ENCODE measurements around the gene PRKCZ. TPM values are rescaled to one million over a fixed set of nuclear protein-coding genes. Genes with fewer than 3 reads are reported as not detected.

Gene PRKCZ
- total RNA-seq, 1 experiment from 2014 or later: 56.8 TPM

DNA sequence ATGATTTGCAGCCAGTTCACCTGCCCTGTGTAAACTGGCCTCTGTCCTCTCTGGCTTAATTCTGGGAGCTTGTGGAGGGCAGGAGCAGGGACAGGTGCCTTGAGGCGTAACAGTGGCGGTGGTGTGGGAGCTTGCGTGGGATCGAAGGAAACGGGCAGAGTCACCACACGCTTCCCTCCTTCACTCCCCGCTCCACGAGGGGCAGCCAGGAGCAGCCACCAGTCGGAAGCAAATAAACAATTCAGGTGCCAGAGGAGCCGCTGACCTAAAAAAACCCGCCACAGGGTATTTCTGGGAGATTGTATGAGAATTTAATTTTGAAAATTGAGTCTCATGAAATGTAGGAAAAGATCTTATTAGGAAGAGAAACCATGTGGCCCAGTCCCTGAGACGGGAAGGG lies 118.3 kb downstream of the PRKCZ start:
- Histone ChIP-seq H3K9ac (ENCODE audit: low read length) (no peak overlapping the region), H2AFZ (ENCODE audit: low read length) (no peak overlapping the region), H3K79me2 (ENCODE audit: low read length) (no peaks in the 10 kb centered on the region), H3K27me3 (ENCODE audit: low read length) (no peaks in the 10 kb centered on the region), H4K20me1 (ENCODE audit: low read length) (no peaks in the 10 kb centered on the region), H3K4me2 (ENCODE audit: low read length) (no peak overlapping the region), H3K4me1 (ENCODE audit: insufficient read depth, low read length) (no peaks in the 10 kb centered on the region), H3K36me3 (ENCODE audit: low read depth, low read length) (no peaks in the 10 kb centered on the region; the same call in 1 of the 2 replicates), H3K4me3 (ENCODE audit: low read length) (no peak overlapping the region), H3K9me2 (replicated peaks; ENCODE audit: low read length) (no peaks in the 10 kb centered on the region), H3K9me3 (ENCODE audit: low read length) (no peaks in the 10 kb centered on the region), H3F3A (ENCODE audit: low read length, unreplicated experiment) (no peaks in the 10 kb centered on the region), H3K27ac (ENCODE audit: low read length) (no peak overlapping the region)
- DNase-seq (no peak), ATAC-seq (no peak)
- intact Hi-C loops (cut with micrococcal nuclease): no loop called here
- BruUV-seq (replicated peaks): no TSS peak
- ChIA-PET CTCF (no interaction called here), POLR2A (ENCODE audit: unreplicated experiment) (no interaction called here)
- no peak for TF ChIP-seq EZH2 (IDR thresholded peaks at IDR 0.05; ENCODE audit: low read length, unreplicated experiment)
- TF ChIP-seq, protein P1, sequence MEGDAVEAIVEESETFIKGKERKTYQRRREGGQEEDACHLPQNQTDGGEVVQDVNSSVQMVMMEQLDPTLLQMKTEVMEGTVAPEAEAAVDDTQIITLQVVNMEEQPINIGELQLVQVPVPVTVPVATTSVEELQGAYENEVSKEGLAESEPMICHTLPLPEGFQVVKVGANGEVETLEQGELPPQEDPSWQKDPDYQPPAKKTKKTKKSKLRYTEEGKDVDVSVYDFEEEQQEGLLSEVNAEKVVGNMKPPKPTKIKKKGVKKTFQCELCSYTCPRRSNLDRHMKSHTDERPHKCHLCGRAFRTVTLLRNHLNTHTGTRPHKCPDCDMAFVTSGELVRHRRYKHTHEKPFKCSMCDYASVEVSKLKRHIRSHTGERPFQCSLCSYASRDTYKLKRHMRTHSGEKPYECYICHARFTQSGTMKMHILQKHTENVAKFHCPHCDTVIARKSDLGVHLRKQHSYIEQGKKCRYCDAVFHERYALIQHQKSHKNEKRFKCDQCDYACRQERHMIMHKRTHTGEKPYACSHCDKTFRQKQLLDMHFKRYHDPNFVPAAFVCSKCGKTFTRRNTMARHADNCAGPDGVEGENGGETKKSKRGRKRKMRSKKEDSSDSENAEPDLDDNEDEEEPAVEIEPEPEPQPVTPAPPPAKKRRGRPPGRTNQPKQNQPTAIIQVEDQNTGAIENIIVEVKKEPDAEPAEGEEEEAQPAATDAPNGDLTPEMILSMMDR (conservative IDR thresholded peaks at IDR 0.05; ENCODE audit: low read depth, low read length): no peak
- TF ChIP-seq EZH2phosphoT487 (IDR thresholded peaks at IDR 0.05; ENCODE audit: borderline replicate concordance, low read length): no peak

DNA sequence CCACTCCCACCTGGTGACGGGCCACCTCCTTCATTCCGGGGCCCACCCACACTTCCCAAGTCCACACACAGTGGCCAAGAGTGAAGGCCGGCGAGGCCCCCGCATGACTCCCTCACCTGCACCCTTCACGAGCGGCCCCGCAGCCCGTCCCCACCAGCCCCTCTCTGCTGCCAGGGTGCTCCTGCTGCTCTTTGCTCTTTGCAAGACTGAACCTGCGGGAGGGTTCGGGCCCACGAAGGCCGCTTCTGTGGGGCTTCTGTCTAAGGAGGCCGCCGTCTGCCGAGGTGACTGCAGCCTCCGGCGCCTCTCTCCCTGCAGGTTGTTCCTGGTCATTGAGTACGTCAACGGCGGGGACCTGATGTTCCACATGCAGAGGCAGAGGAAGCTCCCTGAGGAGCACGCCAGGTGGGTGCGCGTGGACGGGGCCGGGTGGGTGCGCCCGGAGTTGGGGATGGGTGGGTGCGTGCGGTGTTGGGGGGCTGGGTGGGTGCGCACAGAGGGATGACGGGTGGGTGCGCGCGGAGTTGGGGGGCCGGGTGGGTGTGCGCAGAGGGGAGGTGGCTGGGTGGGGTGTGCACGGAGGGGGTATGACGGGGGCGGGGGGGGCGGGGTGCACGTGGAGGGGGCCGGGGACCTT lies 119.1 kb downstream of the PRKCZ start:
- Histone ChIP-seq H2AFZ (ENCODE audit: low read length) (no peak overlapping the region), H3K27me3 (ENCODE audit: low read length) (no peaks in the 10 kb centered on the region), H3K4me1 (ENCODE audit: insufficient read depth, low read length) (no peaks in the 10 kb centered on the region), H3K9me2 (replicated peaks; ENCODE audit: low read length) (no peaks in the 10 kb centered on the region), H4K20me1 (ENCODE audit: low read length) (no peaks in the 10 kb centered on the region), H3K36me3 (ENCODE audit: low read depth, low read length) (no peaks in the 10 kb centered on the region; the same call in 1 of the 2 replicates), H3K9ac (ENCODE audit: low read length) (no peak overlapping the region), H3K79me2 (ENCODE audit: low read length) (no peaks in the 10 kb centered on the region), H3K27ac (ENCODE audit: low read length) (no peak overlapping the region), H3F3A (ENCODE audit: low read length, unreplicated experiment) (no peaks in the 10 kb centered on the region), H3K4me2 (ENCODE audit: low read length) (no peak overlapping the region), H3K4me3 (ENCODE audit: low read length) (no peak overlapping the region), H3K9me3 (ENCODE audit: low read length) (no peaks in the 10 kb centered on the region)
- ATAC-seq (no peak), DNase-seq (no peak)
- TF ChIP-seq EZH2 (IDR thresholded peaks at IDR 0.05; ENCODE audit: low read length, unreplicated experiment): no peak
- TF ChIP-seq, protein P1 (conservative IDR thresholded peaks at IDR 0.05; ENCODE audit: low read depth, low read length): no peak
- TF ChIP-seq EZH2phosphoT487 (IDR thresholded peaks at IDR 0.05; ENCODE audit: borderline replicate concordance, low read length): no peak
- intact Hi-C loops (cut with micrococcal nuclease): no loop called here
- no TSS peak for BruUV-seq (replicated peaks)
- ChIA-PET CTCF (no interaction called here), POLR2A (ENCODE audit: unreplicated experiment) (no interaction called here)

DNA sequence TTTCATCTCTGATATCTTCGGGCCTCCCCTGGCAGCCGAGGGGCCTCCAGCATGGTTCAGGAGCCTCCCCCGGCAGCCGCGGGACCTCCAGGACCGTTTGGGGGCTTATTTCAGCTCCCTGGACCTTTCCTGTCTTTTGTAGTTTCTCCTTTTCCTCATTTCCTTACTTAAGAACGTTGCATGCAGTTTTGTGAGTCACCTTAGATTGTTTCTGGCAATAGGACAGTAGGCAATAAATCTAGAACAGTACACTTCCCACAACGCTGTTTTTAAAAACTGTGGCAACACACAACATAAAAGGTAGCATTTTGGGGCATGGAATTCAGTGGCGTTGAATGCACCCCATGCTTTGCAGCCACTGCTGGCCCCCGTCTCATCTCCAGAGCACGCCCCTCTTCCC lies 120.0 kb downstream of the PRKCZ start:
- no peak overlapping the region for H3K4me3 ChIP-seq (ENCODE audit: low read length)
- H3K9me3 ChIP-seq (ENCODE audit: low read length): no peaks in the 10 kb centered on the region
- no peaks in the 10 kb centered on the region for H3K9me2 ChIP-seq (replicated peaks; ENCODE audit: low read length)
- intact Hi-C loops (cut with micrococcal nuclease): no loop called here
- POLR2A ChIA-PET (ENCODE audit: unreplicated experiment): no interaction called here
- H3K36me3 ChIP-seq (ENCODE audit: low read depth, low read length): no peaks in the 10 kb centered on the region; the same call in 1 of the 2 replicates
- H3K4me1 ChIP-seq (ENCODE audit: insufficient read depth, low read length): no peaks in the 10 kb centered on the region
- CTCF ChIA-PET: no interaction called here
- H3K79me2 ChIP-seq (ENCODE audit: low read length): no peaks in the 10 kb centered on the region
- no peaks in the 10 kb centered on the region for H3F3A ChIP-seq (ENCODE audit: low read length, unreplicated experiment)
- DNase-seq (no peak), ATAC-seq (peak; percentile 7; the same call in 1 of the 2 replicates)
- H3K27ac ChIP-seq (ENCODE audit: low read length): no peak overlapping the region
- H2AFZ ChIP-seq (ENCODE audit: low read length): no peak overlapping the region
- H3K27me3 ChIP-seq (ENCODE audit: low read length): no peaks in the 10 kb centered on the region
- BruUV-seq (replicated peaks): no TSS peak
- H3K9ac ChIP-seq (ENCODE audit: low read length): no peak overlapping the region
- H4K20me1 ChIP-seq (ENCODE audit: low read length): no peaks in the 10 kb centered on the region
- TF ChIP-seq, protein P1 (conservative IDR thresholded peaks at IDR 0.05; ENCODE audit: low read depth, low read length): no peak
- TF ChIP-seq EZH2phosphoT487 (IDR thresholded peaks at IDR 0.05; ENCODE audit: borderline replicate concordance, low read length) (no peak), EZH2 (IDR thresholded peaks at IDR 0.05; ENCODE audit: low read length, unreplicated experiment) (no peak)
- no peak overlapping the region for H3K4me2 ChIP-seq (ENCODE audit: low read length)

Measured in PC-3 (cell line).